ENCODE data around the gene SSTR3.
A peak's percentile ranks its signal among the peaks of the same experiment; 100 is the strongest.

The SSTR3 gene

GRCh38 chr22:37248251-37248650, 36.0 kb upstream of the SSTR3 start:
- H3K9me2 ChIP-seq (replicated peaks; ENCODE audit: insufficient read depth, low read length): no peaks in the 10 kb centered on the region
- H3K27me3 ChIP-seq (ENCODE audit: low read length): no peaks in the 10 kb centered on the region
- peaks cover 8% of the 10 kb centered on the region for H3K79me2 ChIP-seq (ENCODE audit: insufficient read depth, low read length)
- no peak overlapping the region for H3K9ac ChIP-seq (ENCODE audit: low read length)
- H3K27ac ChIP-seq (ENCODE audit: low read depth, low read length): no peak overlapping the region
- no peaks in the 10 kb centered on the region for H3K36me3 ChIP-seq (ENCODE audit: low read length)
- no peaks in the 10 kb centered on the region for H3K9me3 ChIP-seq (ENCODE audit: insufficient read depth, low read length)
- H4K20me1 ChIP-seq (ENCODE audit: low read depth, low read length): no peaks in the 10 kb centered on the region
- no peak overlapping the region for H3K4me3 ChIP-seq (ENCODE audit: insufficient read depth, low read length, poor library complexity, severe bottlenecking)
- H3F3A ChIP-seq (ENCODE audit: insufficient read depth): peaks cover 21% of the 10 kb centered on the region
- TF ChIP-seq EZH2phosphoT487 (conservative IDR thresholded peaks at IDR 0.05; ENCODE audit: low read length): no peak
- TF ChIP-seq, protein P1, sequence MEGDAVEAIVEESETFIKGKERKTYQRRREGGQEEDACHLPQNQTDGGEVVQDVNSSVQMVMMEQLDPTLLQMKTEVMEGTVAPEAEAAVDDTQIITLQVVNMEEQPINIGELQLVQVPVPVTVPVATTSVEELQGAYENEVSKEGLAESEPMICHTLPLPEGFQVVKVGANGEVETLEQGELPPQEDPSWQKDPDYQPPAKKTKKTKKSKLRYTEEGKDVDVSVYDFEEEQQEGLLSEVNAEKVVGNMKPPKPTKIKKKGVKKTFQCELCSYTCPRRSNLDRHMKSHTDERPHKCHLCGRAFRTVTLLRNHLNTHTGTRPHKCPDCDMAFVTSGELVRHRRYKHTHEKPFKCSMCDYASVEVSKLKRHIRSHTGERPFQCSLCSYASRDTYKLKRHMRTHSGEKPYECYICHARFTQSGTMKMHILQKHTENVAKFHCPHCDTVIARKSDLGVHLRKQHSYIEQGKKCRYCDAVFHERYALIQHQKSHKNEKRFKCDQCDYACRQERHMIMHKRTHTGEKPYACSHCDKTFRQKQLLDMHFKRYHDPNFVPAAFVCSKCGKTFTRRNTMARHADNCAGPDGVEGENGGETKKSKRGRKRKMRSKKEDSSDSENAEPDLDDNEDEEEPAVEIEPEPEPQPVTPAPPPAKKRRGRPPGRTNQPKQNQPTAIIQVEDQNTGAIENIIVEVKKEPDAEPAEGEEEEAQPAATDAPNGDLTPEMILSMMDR (IDR thresholded peaks at IDR 0.05; ENCODE audit: insufficient read depth, low read length, poor library complexity, severe bottlenecking): no peak
- H3K4me2 ChIP-seq (ENCODE audit: low read depth, low read length, poor library complexity, severe bottlenecking): no peak overlapping the region
- no peak overlapping the region for H2AFZ ChIP-seq (ENCODE audit: low read depth, low read length, severe bottlenecking)

DNA sequence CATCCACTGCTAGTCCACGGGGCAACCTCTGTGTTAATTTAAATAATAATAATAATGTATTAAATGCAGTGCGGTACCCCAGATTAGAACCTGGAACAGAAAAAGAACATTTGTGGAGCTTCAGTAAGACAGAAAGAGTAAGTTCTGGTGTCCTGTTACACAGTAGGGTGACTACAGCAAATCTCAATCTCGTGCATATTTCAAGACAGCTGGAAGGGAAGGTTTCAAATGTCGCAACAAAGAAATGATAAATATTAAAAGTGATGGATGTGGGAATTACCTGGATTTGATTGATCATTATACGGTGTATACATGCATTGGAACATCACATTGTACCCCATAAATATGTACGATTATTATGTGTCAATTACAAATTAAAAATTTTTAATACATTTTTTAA, 33.5 kb upstream of the SSTR3 start:
- no peaks in the 10 kb centered on the region for H3K36me3 ChIP-seq (ENCODE audit: low read length)
- H3F3A ChIP-seq (ENCODE audit: insufficient read depth): peaks cover 32% of the 10 kb centered on the region
- peaks cover 28% of the 10 kb centered on the region for H3K79me2 ChIP-seq (ENCODE audit: insufficient read depth, low read length)
- no peak for TF ChIP-seq EZH2phosphoT487 (conservative IDR thresholded peaks at IDR 0.05; ENCODE audit: low read length)
- no peak overlapping the region for H2AFZ ChIP-seq (ENCODE audit: low read depth, low read length, severe bottlenecking)
- H3K4me2 ChIP-seq (ENCODE audit: low read depth, low read length, poor library complexity, severe bottlenecking): peak overlapping the region; percentile 75
- H3K9ac ChIP-seq (ENCODE audit: low read length): no peak overlapping the region
- no peaks in the 10 kb centered on the region for H3K9me3 ChIP-seq (ENCODE audit: insufficient read depth, low read length)
- H3K27ac ChIP-seq (ENCODE audit: low read depth, low read length): peak overlapping the region; percentile 95
- H4K20me1 ChIP-seq (ENCODE audit: low read depth, low read length): no peaks in the 10 kb centered on the region
- H3K9me2 ChIP-seq (replicated peaks; ENCODE audit: insufficient read depth, low read length): no peaks in the 10 kb centered on the region
- H3K27me3 ChIP-seq (ENCODE audit: low read length): no peaks in the 10 kb centered on the region
- no peak overlapping the region for H3K4me3 ChIP-seq (ENCODE audit: insufficient read depth, low read length, poor library complexity, severe bottlenecking)

- Histone ChIP-seq H2AFZ (ENCODE audit: low read depth, low read length, severe bottlenecking) (peak overlapping the region; percentile 35), H3K27ac (ENCODE audit: low read depth, low read length) (peak overlapping the region; percentile 95), H3K27me3 (ENCODE audit: low read length) (no peaks in the 10 kb centered on the region), H3K9me3 (ENCODE audit: insufficient read depth, low read length) (no peaks in the 10 kb centered on the region), H3K9ac (ENCODE audit: low read length) (peak overlapping the region; percentile 97), H3K79me2 (ENCODE audit: insufficient read depth, low read length) (peaks cover 28% of the 10 kb centered on the region), H3F3A (ENCODE audit: insufficient read depth) (peaks cover 32% of the 10 kb centered on the region), H4K20me1 (ENCODE audit: low read depth, low read length) (no peaks in the 10 kb centered on the region), H3K4me2 (ENCODE audit: low read depth, low read length, poor library complexity, severe bottlenecking) (peak overlapping the region; percentile 75), H3K36me3 (ENCODE audit: low read length) (no peaks in the 10 kb centered on the region; the same call in 1 of the 2 replicates), H3K4me3 (ENCODE audit: insufficient read depth, low read length, poor library complexity, severe bottlenecking) (peak overlapping the region; percentile 39), H3K9me2 (replicated peaks; ENCODE audit: insufficient read depth, low read length) (no peaks in the 10 kb centered on the region)
- no peak for TF ChIP-seq EZH2phosphoT487 (conservative IDR thresholded peaks at IDR 0.05; ENCODE audit: low read length)
- TF ChIP-seq, protein P1 (IDR thresholded peaks at IDR 0.05; ENCODE audit: insufficient read depth, low read length, poor library complexity, severe bottlenecking): no peak
These were observed 32.8 kb upstream of the SSTR3 start for GRCh38 chr22:37244922-37245722.
